ENCODE data around the gene CNKSR3. TPM values are rescaled to one million over a fixed set of nuclear protein-coding genes. Genes with fewer than 3 reads are reported as not detected.

Gene CNKSR3
- total and polyA plus RNA-seq, 5 experiments from 2014 or later: 0.01 TPM; not detected in 4

GRCh38 chr6:154341871-154342270, 168.6 kb downstream of the CNKSR3 start:
- Mint-ChIP-seq H3K4me3 (no peak overlapping the region), H3K27ac (no peak overlapping the region), H3K36me3 (peaks cover 0 to 2% (median 0%) of the 10 kb centered on the region in 3 donors), H3K27me3 (peaks cover 0 to 4% (median 0%) of the 10 kb centered on the region in 5 donors), H3K9me3 (peaks cover 0 to 3% (median 0%) of the 10 kb centered on the region in 9 donors), H3K4me1 (peaks cover 0 to 2% (median under 1%) of the 10 kb centered on the region in 4 donors)
- DNase-seq (no peak), ATAC-seq (no peak)
- POLR2A ChIA-PET: no interaction called here

GRCh38 chr6:154341336-154341735, 169.1 kb downstream of the CNKSR3 start:
- ATAC-seq (no peak), DNase-seq (no peak)
- H3K4me3 Mint-ChIP-seq: no peak overlapping the region
- no peak overlapping the region for H3K27ac Mint-ChIP-seq
- peaks cover 0 to 2% (median under 1%) of the 10 kb centered on the region in 4 donors for H3K4me1 Mint-ChIP-seq
- peaks cover 0 to 3% (median 0%) of the 10 kb centered on the region in 9 donors for H3K9me3 Mint-ChIP-seq
- POLR2A ChIA-PET: no interaction called here
- peaks cover 0 to 4% (median 0%) of the 10 kb centered on the region in 5 donors for H3K27me3 Mint-ChIP-seq
- peaks cover 0 to under 1% (median 0%) of the 10 kb centered on the region in 3 donors for H3K36me3 Mint-ChIP-seq

Other genes with a start within 250 kb of the CNKSR3 start
- 100 to 1,000 TPM in 1 of 2 experiments, 10 to 100 TPM in 1; 98.8 to 102 TPM for gene IPCEF1, start 153.9 kb downstream of the CNKSR3 start, total RNA-seq
- gene IPCEF1, start 153.9 kb downstream of the CNKSR3 start, polyA plus RNA-seq: 10 to 100 TPM; 80.9 to 91.7 (median 83.4) TPM
- 10 to 100 TPM; 65.2 to 67.1 TPM for gene SCAF8, start 222.7 kb upstream of the CNKSR3 start, total RNA-seq
- 10 to 100 TPM; 11.0 to 17.4 (median 13.4) TPM for gene SCAF8, start 222.7 kb upstream of the CNKSR3 start, polyA plus RNA-seq

Data from naive thymus-derived CD8-positive, alpha-beta T cell (primary cell).